SU-DHL-6 (cell line): Measurements from ENCODE around the gene GFER.

Source experiments
- H2AFZ ChIP-seq: fragments of 200-600 bp; sonication (generic); 2 replicates; pipeline ENCODE4 v1.6.1; 2014; ENCODE audit warnings: low read depth, mild to moderate bottlenecking, moderate library complexity, mixed read lengths, antibody characterized with exemption, low read length; ENCODE audit not compliant: severe bottlenecking
- H3F3A ChIP-seq: fragments of 200-600 bp; shearing (Covaris generic); 2 replicates; pipeline ENCODE4 v1.6.0; 2016; ENCODE audit warnings: antibody characterized with exemption, mild to moderate bottlenecking; ENCODE audit not compliant: insufficient read depth
- H3K27ac ChIP-seq: fragments of 200-600 bp; sonication (generic); 2 replicates; pipeline ENCODE4 v1.5.1; 2016; ENCODE audit warnings: low read depth, mild to moderate bottlenecking, low read length, moderate library complexity, mixed read lengths
- H3K27me3 ChIP-seq: fragments of 200-600 bp; sonication (generic), shearing (Covaris generic); 2 replicates; pipeline ENCODE4 v1.6.0; 2014; ENCODE audit warnings: mild to moderate bottlenecking, low read length
- H3K36me3 ChIP-seq: fragments of 200-600 bp; sonication (generic); 2 replicates; pipeline ENCODE4 v1.6.1; 2014; ENCODE audit warnings: mild to moderate bottlenecking, low read length, mixed read lengths
- H3K4me2 ChIP-seq: fragments of 300-600, 200-600 bp; shearing (Covaris generic), sonication (generic); 2 replicates; pipeline ENCODE4 v1.6.0; 2014; ENCODE audit warnings: low read length, low read depth, mild to moderate bottlenecking; ENCODE audit not compliant: poor library complexity, severe bottlenecking
- H3K4me3 ChIP-seq: fragments of 200-600 bp; sonication (generic); 2 replicates; pipeline ENCODE4 v1.5.1; 2014; ENCODE audit warnings: antibody characterized with exemption, low read length, mild to moderate bottlenecking, mixed read lengths; ENCODE audit not compliant: insufficient read depth, poor library complexity, severe bottlenecking
- H3K79me2 ChIP-seq: fragments of 200-600 bp; sonication (generic); 2 replicates; pipeline ENCODE4 v1.6.1; 2014; ENCODE audit warnings: mild to moderate bottlenecking, low read length, moderate library complexity; ENCODE audit not compliant: insufficient read depth
- H3K9ac ChIP-seq: fragments of 200-600 bp; sonication (generic); 2 replicates; pipeline ENCODE4 v1.7.0; 2014; ENCODE audit warnings: mild to moderate bottlenecking, low read length
- H3K9me2 ChIP-seq: fragments of 200-600 bp; sonication (generic); replicated peaks from 2 replicates; pipeline ENCODE4 v1.6.1; 2014; ENCODE audit warnings: low read length; ENCODE audit not compliant: insufficient read depth
- H3K9me3 ChIP-seq: fragments of 200-600 bp; sonication (generic); 2 replicates; pipeline ENCODE4 v1.6.1; 2014; ENCODE audit warnings: low read length, mixed read lengths; ENCODE audit not compliant: insufficient read depth
- H4K20me1 ChIP-seq: fragments of 200-600 bp; sonication (generic); 2 replicates; pipeline ENCODE4 v1.6.1; 2014; ENCODE audit warnings: low read depth, mild to moderate bottlenecking, antibody characterized with exemption, low read length, moderate library complexity, mixed read lengths
- EZH2phosphoT487 ChIP-seq: fragments of 200-600 bp; sonication (generic), shearing (Covaris generic); conservative IDR thresholded peaks from 2 replicates; pipeline ENCODE4 v1.6.1; 2018; ENCODE audit warnings: mild to moderate bottlenecking, antibody characterized with exemption, low read length, moderate library complexity, mixed read lengths
- TF ChIP-seq, protein P1 (sequence below): fragments of 200-600 bp; sonication (generic); IDR thresholded peaks from one replicate; pipeline ENCODE4 v1.5.1; 2017; ENCODE audit warnings: antibody characterized with exemption, mild to moderate bottlenecking, low read length, moderate library complexity; ENCODE audit not compliant: insufficient read depth, poor library complexity, severe bottlenecking

GFER gene

GRCh38 chr16:1999866-2000514 is 16.0 kb downstream of the GFER start:
- Histone ChIP-seq H3K9me2 (no peaks in the 10 kb centered on the region), H3K79me2 (peaks cover 17% of the 10 kb centered on the region), H4K20me1 (no peaks in the 10 kb centered on the region; the same call in 1 of the 2 replicates), H3K36me3 (no peaks in the 10 kb centered on the region), H3K9ac (no peak overlapping the region), H3K27me3 (no peaks in the 10 kb centered on the region), H3K9me3 (no peaks in the 10 kb centered on the region), H3K4me2 (no peak overlapping the region), H3K27ac (no peak overlapping the region), H3K4me3 (no peak overlapping the region), H3F3A (0 out of 2 replicates have a peak, but pooled peaks cover 3% of the 10 kb centered on the region), H2AFZ (no peak overlapping the region)
- no peak for TF ChIP-seq EZH2phosphoT487
- TF ChIP-seq, protein P1, sequence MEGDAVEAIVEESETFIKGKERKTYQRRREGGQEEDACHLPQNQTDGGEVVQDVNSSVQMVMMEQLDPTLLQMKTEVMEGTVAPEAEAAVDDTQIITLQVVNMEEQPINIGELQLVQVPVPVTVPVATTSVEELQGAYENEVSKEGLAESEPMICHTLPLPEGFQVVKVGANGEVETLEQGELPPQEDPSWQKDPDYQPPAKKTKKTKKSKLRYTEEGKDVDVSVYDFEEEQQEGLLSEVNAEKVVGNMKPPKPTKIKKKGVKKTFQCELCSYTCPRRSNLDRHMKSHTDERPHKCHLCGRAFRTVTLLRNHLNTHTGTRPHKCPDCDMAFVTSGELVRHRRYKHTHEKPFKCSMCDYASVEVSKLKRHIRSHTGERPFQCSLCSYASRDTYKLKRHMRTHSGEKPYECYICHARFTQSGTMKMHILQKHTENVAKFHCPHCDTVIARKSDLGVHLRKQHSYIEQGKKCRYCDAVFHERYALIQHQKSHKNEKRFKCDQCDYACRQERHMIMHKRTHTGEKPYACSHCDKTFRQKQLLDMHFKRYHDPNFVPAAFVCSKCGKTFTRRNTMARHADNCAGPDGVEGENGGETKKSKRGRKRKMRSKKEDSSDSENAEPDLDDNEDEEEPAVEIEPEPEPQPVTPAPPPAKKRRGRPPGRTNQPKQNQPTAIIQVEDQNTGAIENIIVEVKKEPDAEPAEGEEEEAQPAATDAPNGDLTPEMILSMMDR = no peak

- no peak overlapping the region for H3K27ac ChIP-seq
- TF ChIP-seq, protein P1 = no peak
- TF ChIP-seq EZH2phosphoT487 = no peak
- H4K20me1 ChIP-seq = no peaks in the 10 kb centered on the region; the same call in 1 of the 2 replicates
- 0 out of 2 replicates have a peak, but pooled peaks cover 3% of the 10 kb centered on the region for H3F3A ChIP-seq
- H3K27me3 ChIP-seq = no peaks in the 10 kb centered on the region
- H3K79me2 ChIP-seq = peaks cover 28% of the 10 kb centered on the region
- H3K9me2 ChIP-seq = no peaks in the 10 kb centered on the region
- H3K9ac ChIP-seq = no peak overlapping the region
- no peak overlapping the region for H3K4me2 ChIP-seq
- H3K9me3 ChIP-seq = no peaks in the 10 kb centered on the region
- no peaks in the 10 kb centered on the region for H3K36me3 ChIP-seq
- no peak overlapping the region for H3K4me3 ChIP-seq
- no peak overlapping the region for H2AFZ ChIP-seq
Measured at GRCh38 chr16:2001035-2001434, 17.0 kb downstream of the GFER start.

DNA sequence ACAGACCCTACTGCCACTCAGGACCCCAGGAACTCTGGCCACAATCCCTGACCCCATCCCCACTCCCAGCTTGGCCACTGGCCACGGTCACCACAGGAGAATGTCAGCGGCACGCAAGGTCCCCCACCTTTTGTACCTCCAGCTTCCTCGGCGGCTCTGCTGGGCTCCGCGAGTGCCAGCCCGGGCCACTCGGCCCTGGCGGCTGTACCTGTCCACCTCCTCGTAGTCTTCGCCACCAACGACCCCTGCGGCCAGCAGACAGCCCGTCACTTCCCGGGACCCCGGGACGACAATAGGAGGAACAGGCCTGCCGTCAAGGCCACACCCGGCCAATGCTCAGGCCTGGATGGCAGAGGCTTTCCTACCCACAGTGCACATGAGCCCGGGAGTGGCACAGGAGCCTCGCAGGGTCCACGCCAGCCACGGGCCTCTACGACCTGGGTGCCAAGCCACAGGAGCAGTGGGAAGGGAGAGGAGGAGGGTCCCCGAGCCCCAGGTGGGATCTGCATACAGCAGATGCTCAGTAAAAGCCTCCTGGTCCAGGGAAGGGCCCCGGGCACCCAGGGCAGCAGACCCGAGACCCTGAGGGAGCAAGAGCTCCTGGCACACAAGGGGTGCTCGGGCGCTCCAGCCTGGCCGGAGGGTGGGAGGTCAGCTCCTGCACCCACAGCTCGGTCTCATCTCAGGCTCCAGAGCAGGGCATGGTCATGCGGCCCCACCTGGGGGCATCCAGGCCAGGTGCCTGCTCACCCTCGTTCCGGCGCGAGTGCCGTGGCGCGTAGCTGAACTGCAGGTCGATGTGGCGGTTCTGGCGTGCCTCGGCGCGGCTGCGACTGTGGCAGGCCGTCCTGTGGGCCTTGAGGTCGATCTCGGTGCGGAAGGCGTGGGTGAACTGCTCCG is 17.7 kb downstream of the GFER start:
- H3K9me2 ChIP-seq = no peaks in the 10 kb centered on the region
- no peaks in the 10 kb centered on the region for H3K36me3 ChIP-seq
- no peak overlapping the region for H2AFZ ChIP-seq
- no peaks in the 10 kb centered on the region for H3K27me3 ChIP-seq
- H3F3A ChIP-seq = 0 out of 2 replicates have a peak, but pooled peaks cover 2% of the 10 kb centered on the region
- H3K4me2 ChIP-seq = no peak overlapping the region
- H4K20me1 ChIP-seq = no peaks in the 10 kb centered on the region; the same call in 1 of the 2 replicates
- H3K9ac ChIP-seq = no peak overlapping the region
- H3K9me3 ChIP-seq = no peaks in the 10 kb centered on the region
- H3K79me2 ChIP-seq = peaks cover 35% of the 10 kb centered on the region
- TF ChIP-seq, protein P1 = no peak
- TF ChIP-seq EZH2phosphoT487 = no peak
- H3K27ac ChIP-seq = no peak overlapping the region
- no peak overlapping the region for H3K4me3 ChIP-seq
